Ramos (cell line): ENCODE data around the gene DACH1.

Experiments
- in situ Hi-C: fragments of 300-500 bp; cut with MboI; formaldehyde crosslinking; loops from one replicate; pipeline ENCODE4 v1.14.3; 2022; ENCODE audit warnings: low sequenced_read_pairs; ENCODE audit not compliant: unreplicated experiment

DACH1 gene

DNA sequence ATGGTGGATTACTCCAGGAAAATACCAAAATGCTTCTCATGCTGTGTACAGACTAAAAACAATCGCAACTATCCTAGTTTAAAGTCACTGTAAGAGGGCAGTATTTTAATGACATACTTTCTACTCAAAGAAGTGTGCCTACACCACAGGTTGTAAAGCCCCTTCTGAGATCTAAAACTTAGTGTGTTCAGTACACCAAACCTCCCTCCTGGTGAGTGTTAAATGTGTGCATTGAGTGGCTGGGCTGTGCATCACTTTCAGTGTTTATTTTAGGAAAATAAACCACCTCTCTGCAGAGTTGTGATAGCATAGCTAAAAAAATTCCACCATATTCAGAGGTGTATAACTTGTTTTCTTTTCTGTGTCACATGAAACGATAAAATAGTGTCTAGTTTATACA lies 263.7 kb downstream of the DACH1 start:
- in situ Hi-C loops, result no loop called here

GRCh38 chr13:71602344-71602743 lies 264.7 kb downstream of the DACH1 start:
- in situ Hi-C loops, result no loop called here

GRCh38 chr13:71597150-71597549 lies 269.9 kb downstream of the DACH1 start:
- in situ Hi-C loops, result no loop called here

GRCh38 chr13:71596116-71596515 lies 270.9 kb downstream of the DACH1 start:
- in situ Hi-C loops, result no loop called here

DNA sequence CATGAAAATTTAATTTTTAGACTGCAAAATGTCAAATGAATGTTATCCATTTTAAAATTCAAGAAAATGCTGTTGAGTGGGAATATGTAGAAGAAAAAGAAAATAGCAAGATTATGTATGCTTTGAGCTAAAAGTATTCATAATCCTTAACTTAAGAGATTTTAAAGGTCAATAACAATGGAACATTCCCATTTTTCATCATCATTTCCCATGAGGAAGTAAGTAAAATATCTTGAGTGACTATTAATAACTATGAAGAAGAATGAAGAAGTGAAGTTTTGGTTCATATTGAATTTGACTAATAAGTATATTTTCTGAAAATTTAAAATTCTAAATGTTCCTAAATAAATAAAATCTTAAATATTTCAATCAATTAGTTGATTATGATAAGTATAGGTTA lies 273.4 kb downstream of the DACH1 start:
- in situ Hi-C loops, result no loop called here

DNA sequence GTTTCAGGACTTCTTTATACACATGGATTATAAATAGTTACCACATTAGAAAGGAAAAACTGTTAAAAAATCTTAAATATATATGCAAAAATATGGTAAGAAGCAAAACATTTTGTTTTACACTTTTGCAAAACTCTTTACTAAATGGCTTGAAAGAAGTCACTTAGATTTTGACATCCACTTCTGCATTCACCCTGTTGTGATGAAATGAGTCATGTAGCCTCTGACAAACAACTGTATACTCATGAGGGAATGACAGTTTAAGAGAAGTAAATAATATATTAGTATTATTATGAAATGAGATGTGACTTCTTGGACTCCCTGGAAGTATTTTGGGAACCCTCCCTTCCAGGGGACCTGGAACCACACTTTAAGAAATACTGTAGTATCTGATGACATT lies 275.6 kb downstream of the DACH1 start:
- in situ Hi-C loops, result no loop called here

GRCh38 chr13:71590654-71591148 lies 276.3 kb downstream of the DACH1 start:
- in situ Hi-C loops, result no loop called here

- in situ Hi-C loops, result no loop called here
Observed at GRCh38 chr13:71589032-71589431, 278.0 kb downstream of the DACH1 start.

GRCh38 chr13:71587817-71588216 lies 279.2 kb downstream of the DACH1 start:
- in situ Hi-C loops, result no loop called here

DNA sequence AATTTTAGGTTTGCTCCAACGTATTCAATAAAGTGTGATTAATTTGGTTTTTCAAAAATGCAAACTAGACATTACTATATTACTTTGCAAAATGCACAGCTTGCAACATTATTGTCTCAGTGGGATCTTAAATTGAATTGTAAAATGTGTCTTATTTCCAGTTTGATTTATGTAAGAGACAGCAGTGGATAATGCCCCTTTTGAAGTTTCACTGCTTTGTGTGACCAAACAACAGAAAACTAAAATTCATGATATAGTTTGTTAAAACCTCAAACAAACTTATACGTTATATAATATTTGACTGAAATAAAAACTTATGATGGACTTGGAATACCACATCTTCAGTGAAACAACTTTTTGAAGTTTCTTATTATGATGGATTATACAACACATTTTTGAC lies 279.8 kb downstream of the DACH1 start:
- in situ Hi-C loops, result no loop called here

GRCh38 chr13:71583581-71583980 lies 283.4 kb downstream of the DACH1 start:
- in situ Hi-C loops, result no loop called here

GRCh38 chr13:71580614-71581013 lies 286.4 kb downstream of the DACH1 start:
- in situ Hi-C loops, result no loop called here

GRCh38 chr13:71578048-71578447 lies 289.0 kb downstream of the DACH1 start:
- in situ Hi-C loops, result no loop called here

DNA sequence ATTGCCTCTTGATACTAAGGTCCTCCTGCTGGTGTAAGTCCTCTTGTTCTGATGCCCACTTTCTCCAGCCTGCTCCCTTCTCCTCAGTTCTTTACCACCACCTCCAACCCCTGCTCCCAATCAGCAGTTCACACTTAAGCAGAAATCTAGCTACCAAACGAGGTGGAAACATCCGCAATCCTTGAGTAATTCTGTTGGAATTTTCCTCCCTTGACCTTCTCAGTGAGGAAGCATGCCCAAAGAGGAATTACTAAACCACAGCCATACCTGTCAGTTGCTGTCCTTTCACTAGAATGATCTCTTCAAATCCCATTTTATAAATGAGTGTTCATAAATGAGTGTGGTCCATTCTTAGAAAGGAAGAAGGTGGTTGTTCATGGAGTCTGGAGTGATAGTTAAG lies 289.9 kb downstream of the DACH1 start:
- in situ Hi-C loops, result no loop called here

- in situ Hi-C loops, result no loop called here
Observed at GRCh38 chr13:71576571-71576970, 290.4 kb downstream of the DACH1 start.

- in situ Hi-C loops, result no loop called here
Observed at GRCh38 chr13:71546881-71547280, 320.1 kb downstream of the DACH1 start.

DNA sequence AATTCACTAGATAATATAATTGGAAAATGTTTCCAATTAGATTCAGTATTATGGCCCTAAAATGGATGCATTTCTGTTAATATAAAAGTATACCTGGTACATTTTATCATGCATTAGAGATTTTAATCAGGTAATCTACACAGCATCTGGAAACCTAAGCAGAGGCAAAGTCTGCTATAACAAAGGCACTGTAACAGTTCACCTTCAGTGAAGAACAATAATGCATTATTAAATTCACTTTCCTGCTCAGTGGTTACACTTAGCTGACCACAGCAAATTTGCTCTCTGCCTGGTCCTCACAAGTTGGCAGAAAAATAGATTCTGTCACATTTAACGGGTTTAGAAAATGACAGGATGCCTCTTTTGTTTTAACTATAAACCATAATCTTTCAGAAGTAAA lies 326.9 kb downstream of the DACH1 start:
- in situ Hi-C loops, result no loop called here

- in situ Hi-C loops, result no loop called here
Observed at GRCh38 chr13:71536201-71536600, 330.8 kb downstream of the DACH1 start.

- in situ Hi-C loops, result no loop called here
Observed at GRCh38 chr13:71524613-71525304, 342.2 kb downstream of the DACH1 start.

GRCh38 chr13:71524245-71524612 lies 342.8 kb downstream of the DACH1 start:
- in situ Hi-C loops, result no loop called here

DNA sequence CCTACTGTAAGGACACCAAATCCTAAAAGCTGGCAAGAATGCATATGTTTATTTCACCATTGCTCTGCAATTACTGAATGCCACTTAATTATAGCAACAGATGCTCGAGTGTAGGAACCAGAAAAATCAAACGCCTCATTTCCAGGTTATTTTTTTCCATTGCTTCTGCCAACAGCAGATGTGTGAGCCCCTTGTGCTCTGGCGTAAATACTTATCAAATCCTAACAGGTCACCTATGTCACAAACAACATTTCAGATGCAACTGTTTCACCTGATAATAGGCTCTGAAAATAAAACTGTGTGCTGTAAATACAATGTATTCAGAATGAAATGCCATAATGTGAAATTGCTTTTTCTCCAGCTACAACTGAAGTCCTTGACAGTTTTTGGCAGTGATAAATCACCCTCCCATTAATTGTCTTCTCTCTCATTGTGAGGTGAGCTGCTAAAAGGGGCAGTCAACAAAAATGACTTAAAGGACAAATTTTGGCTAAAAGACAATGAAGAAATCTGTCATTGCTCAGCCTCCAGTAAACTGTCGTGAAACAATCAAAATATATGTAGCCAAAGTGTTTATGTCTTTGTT lies 344.0 kb downstream of the DACH1 start:
- in situ Hi-C loops, result no loop called here

DNA sequence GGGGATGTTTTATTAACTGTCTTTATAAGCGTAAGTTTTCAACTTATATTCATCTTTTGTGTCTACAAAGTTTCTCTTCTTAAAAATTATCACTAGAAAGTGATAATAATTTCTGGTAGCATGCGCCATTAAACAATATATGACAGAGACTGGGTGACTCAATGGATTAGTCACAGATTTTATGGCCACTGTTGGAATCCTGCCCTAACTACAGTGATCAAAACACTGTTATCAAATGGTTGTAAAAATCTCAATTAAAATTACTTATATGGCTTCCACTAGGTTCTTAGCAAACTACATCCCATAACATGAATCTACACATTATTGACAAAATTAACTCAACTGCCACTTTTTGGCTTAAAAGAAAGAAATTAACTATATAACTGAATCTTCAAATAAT lies 350.0 kb downstream of the DACH1 start:
- in situ Hi-C loops, result no loop called here
